ENCODE measurements around the gene MINDY1. TPM values are rescaled to one million over a fixed set of nuclear protein-coding genes. Genes with fewer than 3 reads are reported as not detected.

MINDY1 gene
- total and polyA plus RNA-seq, 9 of the 15 experiments (the other 6 are each of a cell fraction or from before 2014, with no cell fraction given) = 0.49 to 11.0 (median 6.0) TPM

GRCh38 chr1:150973836-150974579 lies 32.7 kb downstream of the MINDY1 start (continued):
- peak; percentile 56; the same call in 1 of the 2 replicates for TF ChIP-seq GTF2A2 (tag; IDR thresholded peaks at IDR 0.05)
- TF ChIP-seq YY1 (IDR thresholded peaks at IDR 0.05; ENCODE audit: borderline replicate concordance in 1 of 3, control insufficient read depth in 1 of 3, extremely low read depth in 1 of 3, insufficient read depth in 3 of 3, insufficient read length in 1 of 3, insufficient replicate concordance in 2 of 3, low read depth in 1 of 3, low read length in 2 of 3) = peak in 1 of 3 experiments; percentile 78
- no peak for TF ChIP-seq XRCC5 (IDR thresholded peaks at IDR 0.05; ENCODE audit: low read depth, low read length)
- TF ChIP-seq AFF4 (CRISPR knock-in tag; IDR thresholded peaks at IDR 0.05) = 0 out of 2 replicates have a peak, but pooled peaks have one; percentile 30
- 0 out of 4 replicates have a peak, but pooled peaks of 1 of the 2 experiments have one; percentile 24 for TF ChIP-seq NRF1 (conservative IDR thresholded peaks at IDR 0.05 in 1 of 2, IDR thresholded peaks at IDR 0.05 in 1 of 2)
- no peak for TF ChIP-seq ADNP (tag; IDR thresholded peaks at IDR 0.05)
- TF ChIP-seq ZFP91 (CRISPR knock-in tag; IDR thresholded peaks at IDR 0.05) = no peak
- TF ChIP-seq KAT7 (CRISPR knock-in tag; IDR thresholded peaks at IDR 0.05; ENCODE audit: borderline replicate concordance) = peak; percentile 79; the same call in 1 of the 2 replicates
- no peak for TF ChIP-seq AFF1 (IDR thresholded peaks at IDR 0.05; ENCODE audit: low read depth in 1 of 2, partially characterized antibody in 2 of 2)
- TF ChIP-seq MYNN (IDR thresholded peaks at IDR 0.05) = 0 out of 2 replicates have a peak, but pooled peaks have one; percentile 9
- TF ChIP-seq MYNN (CRISPR knock-in tag; IDR thresholded peaks at IDR 0.05) = no peak
- TF ChIP-seq ZNF395 (CRISPR knock-in tag; IDR thresholded peaks at IDR 0.05) = peak; percentile 46; the same call in 1 of the 2 replicates
- TF ChIP-seq TAF1 (IDR thresholded peaks at IDR 0.05; ENCODE audit: control insufficient read depth, extremely low read depth, insufficient read depth, low read length, severe bottlenecking) = peak; percentile 13

All from K562 (cell line).